Mesenchymal stem cell (in vitro differentiated cells and primary cell): ENCODE data around the gene GNA12.

ENCODE experiments used
- DNase-seq: peaks from one replicate; pipeline ENCODE4 v3.0.0-alpha.2; 2013
- H2AFZ ChIP-seq: one replicate; pipeline ENCODE4 v1.6.1; 2013; ENCODE audit warnings: low read depth, mild to moderate bottlenecking, control low read depth, inconsistent platforms, low read length, moderate library complexity
- H2AK5ac ChIP-seq: 2 replicates; pipeline ENCODE4 v1.6.1; 2013; ENCODE audit warnings: low read length, moderate library complexity, mild to moderate bottlenecking, inconsistent platforms; ENCODE audit not compliant: severe bottlenecking
- H2BK120ac ChIP-seq: one replicate; pipeline ENCODE4 v1.6.1; 2013; ENCODE audit warnings: low read depth, mild to moderate bottlenecking, inconsistent platforms, low read length, moderate library complexity
- H2BK12ac ChIP-seq, 2 experiments: one replicate each; pipeline ENCODE4 v1.6.1; 2013; ENCODE audit warnings: inconsistent platforms in 2 of 2, low read length in 2 of 2, mild to moderate bottlenecking in 2 of 2, moderate library complexity in 2 of 2, control low read depth in 1 of 2
- H2BK15ac ChIP-seq: one replicate; pipeline ENCODE4 v1.6.1; 2013; ENCODE audit warnings: mild to moderate bottlenecking, low read depth, inconsistent platforms; ENCODE audit not compliant: poor library complexity, severe bottlenecking
- H2BK5ac ChIP-seq: 2 replicates; pipeline ENCODE4 v1.6.1; 2013; ENCODE audit warnings: low read depth, mild to moderate bottlenecking, low read length, control low read depth, inconsistent platforms; ENCODE audit not compliant: poor library complexity, severe bottlenecking
- H3K14ac ChIP-seq, 2 experiments: one replicate each; pipeline ENCODE4 v1.6.1; 2013; ENCODE audit warnings: inconsistent platforms in 2 of 2, low read length in 2 of 2, control low read depth in 1 of 2, mild to moderate bottlenecking in 1 of 2, moderate library complexity in 1 of 2
- H3K18ac ChIP-seq, 2 experiments: one replicate each; pipeline ENCODE4 v1.6.1; 2013; ENCODE audit warnings: inconsistent platforms in 2 of 2, low read length in 2 of 2, control low read depth in 1 of 2, low read depth in 1 of 2, mild to moderate bottlenecking in 1 of 2
- H3K23ac ChIP-seq, 2 experiments: one replicate each; pipeline ENCODE4 v1.6.1; 2013; ENCODE audit warnings: inconsistent platforms in 2 of 2, low read length in 2 of 2, mild to moderate bottlenecking in 2 of 2, moderate library complexity in 2 of 2, control low read depth in 1 of 2
- H3K27ac ChIP-seq: 2 replicates; pipeline ENCODE4 v1.5.1; 2013; ENCODE audit warnings: mild to moderate bottlenecking, moderate library complexity, low read length, control low read depth, inconsistent platforms; ENCODE audit not compliant: poor library complexity, severe bottlenecking
- H3K27me3 ChIP-seq, 2 experiments: 2 replicates each; pipeline versions ENCODE4 v1.6.1 to v1.7.0; 2013; ENCODE audit warnings: low read length in 2 of 2, mild to moderate bottlenecking in 2 of 2, moderate library complexity in 2 of 2, control low read depth in 1 of 2, inconsistent platforms in 1 of 2; ENCODE audit not compliant: control insufficient read depth in 1 of 2, insufficient read depth in 1 of 2
- H3K36me3 ChIP-seq, 2 experiments: 2 replicates each; pipeline versions ENCODE4 v1.6.1 to v1.7.0; 2013; ENCODE audit warnings: low read length in 2 of 2, control low read depth in 1 of 2, inconsistent platforms in 1 of 2, low read depth in 1 of 2, mild to moderate bottlenecking in 1 of 2; ENCODE audit not compliant: insufficient read depth in 2 of 2, control insufficient read depth in 1 of 2
- H3K4ac ChIP-seq, 2 experiments: one replicate each; pipeline ENCODE4 v1.6.1; 2013; ENCODE audit warnings: inconsistent platforms in 2 of 2, low read length in 2 of 2, mild to moderate bottlenecking in 2 of 2, moderate library complexity in 2 of 2, control low read depth in 1 of 2, low read depth in 1 of 2
- H3K4me1 ChIP-seq: 2 replicates; pipeline ENCODE4 v1.6.1; 2013; ENCODE audit warnings: low read depth, low read length, control low read depth; ENCODE audit not compliant: control insufficient read depth, insufficient read depth
- H3K4me2 ChIP-seq: 2 replicates; pipeline ENCODE4 v1.6.1; 2013; ENCODE audit warnings: low read length, mild to moderate bottlenecking, inconsistent platforms; ENCODE audit not compliant: poor library complexity, severe bottlenecking
- H3K4me3 ChIP-seq, 2 experiments: 2 replicates each; pipeline versions ENCODE4 v1.5.1 to v1.7.0; 2013; ENCODE audit warnings: low read length in 2 of 2, mild to moderate bottlenecking in 2 of 2, control low read depth in 1 of 2, low read depth in 1 of 2; ENCODE audit not compliant: insufficient read depth in 1 of 2
- H3K79me1 ChIP-seq: replicated peaks from 2 replicates; pipeline ENCODE4 v1.6.1; 2013; ENCODE audit warnings: mild to moderate bottlenecking, control low read depth, low read length, inconsistent platforms; ENCODE audit not compliant: poor library complexity, severe bottlenecking
- H3K9ac ChIP-seq: 2 replicates; pipeline ENCODE4 v1.7.0; 2013; ENCODE audit warnings: mild to moderate bottlenecking, low read length, moderate library complexity
- H3K9me3 ChIP-seq: 2 replicates; pipeline ENCODE4 v1.7.0; 2013; ENCODE audit warnings: mild to moderate bottlenecking, low read length; ENCODE audit not compliant: control insufficient read depth
- H4K8ac ChIP-seq: one replicate; pipeline ENCODE4 v1.6.1; 2013; ENCODE audit warnings: inconsistent platforms, mild to moderate bottlenecking, low read length, moderate library complexity
- H4K91ac ChIP-seq: one replicate; pipeline ENCODE4 v1.6.1; 2013; ENCODE audit warnings: mild to moderate bottlenecking, low read length, inconsistent platforms
- WGBS: methylation state at CpG from one replicate; pipeline ENCODE4 v1.1.7; 2013; ENCODE audit warnings: mixed read lengths; 5-methylcytosine and 5-hydroxymethylcytosine counted together

The GNA12 gene

DNA sequence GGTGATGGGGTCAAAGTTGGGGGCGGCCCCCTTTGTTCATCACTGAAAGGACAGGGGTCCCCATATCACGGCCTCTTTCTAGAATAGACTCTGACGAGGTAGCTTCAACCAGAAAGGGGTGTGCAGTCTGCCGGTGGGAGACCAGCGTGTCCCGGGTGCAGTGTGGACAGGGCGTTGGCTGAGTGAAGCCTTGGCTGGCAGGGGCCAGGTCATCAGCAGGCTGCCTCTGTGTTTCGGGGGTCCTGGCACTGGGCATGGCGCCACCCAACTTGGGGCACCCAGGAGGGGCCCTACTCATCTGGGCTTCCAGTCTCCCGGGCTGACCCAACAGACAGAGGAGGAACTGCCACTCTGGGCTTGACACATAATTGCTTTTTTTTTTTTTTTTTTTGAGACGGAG, 159.6 kb downstream of the GNA12 start:
- no peaks in the 10 kb centered on the region for H3K9me3 ChIP-seq
- H3K18ac ChIP-seq: no peak overlapping the region
- H3K4me1 ChIP-seq: peaks cover 25% of the 10 kb centered on the region
- H3K4me3 ChIP-seq: no peak overlapping the region
- H3K9ac ChIP-seq: no peak overlapping the region
- no peak overlapping the region for H3K27ac ChIP-seq
- H2AFZ ChIP-seq: no peak overlapping the region
- no peak overlapping the region for H3K4me2 ChIP-seq
- H2BK120ac ChIP-seq: no peak overlapping the region
- H3K36me3 ChIP-seq: no peaks in the 10 kb centered on the region
- no peaks in the 10 kb centered on the region for H3K79me1 ChIP-seq
- no peak overlapping the region for H3K14ac ChIP-seq
- 93% methylated on average over 10 of the region's 11 CpGs for WGBS
- no peak overlapping the region for H3K23ac ChIP-seq
- no peak overlapping the region for H4K91ac ChIP-seq
- DNase-seq: no peak
- H2BK15ac ChIP-seq: no peak overlapping the region
- H2BK12ac ChIP-seq: no peak overlapping the region
- no peak overlapping the region for H2AK5ac ChIP-seq
- H3K4ac ChIP-seq: no peak overlapping the region
- no peak overlapping the region for H2BK5ac ChIP-seq
- no peak overlapping the region for H4K8ac ChIP-seq
- peaks cover 27 to 50% of the 10 kb centered on the region in 2 experiments for H3K27me3 ChIP-seq

DNA sequence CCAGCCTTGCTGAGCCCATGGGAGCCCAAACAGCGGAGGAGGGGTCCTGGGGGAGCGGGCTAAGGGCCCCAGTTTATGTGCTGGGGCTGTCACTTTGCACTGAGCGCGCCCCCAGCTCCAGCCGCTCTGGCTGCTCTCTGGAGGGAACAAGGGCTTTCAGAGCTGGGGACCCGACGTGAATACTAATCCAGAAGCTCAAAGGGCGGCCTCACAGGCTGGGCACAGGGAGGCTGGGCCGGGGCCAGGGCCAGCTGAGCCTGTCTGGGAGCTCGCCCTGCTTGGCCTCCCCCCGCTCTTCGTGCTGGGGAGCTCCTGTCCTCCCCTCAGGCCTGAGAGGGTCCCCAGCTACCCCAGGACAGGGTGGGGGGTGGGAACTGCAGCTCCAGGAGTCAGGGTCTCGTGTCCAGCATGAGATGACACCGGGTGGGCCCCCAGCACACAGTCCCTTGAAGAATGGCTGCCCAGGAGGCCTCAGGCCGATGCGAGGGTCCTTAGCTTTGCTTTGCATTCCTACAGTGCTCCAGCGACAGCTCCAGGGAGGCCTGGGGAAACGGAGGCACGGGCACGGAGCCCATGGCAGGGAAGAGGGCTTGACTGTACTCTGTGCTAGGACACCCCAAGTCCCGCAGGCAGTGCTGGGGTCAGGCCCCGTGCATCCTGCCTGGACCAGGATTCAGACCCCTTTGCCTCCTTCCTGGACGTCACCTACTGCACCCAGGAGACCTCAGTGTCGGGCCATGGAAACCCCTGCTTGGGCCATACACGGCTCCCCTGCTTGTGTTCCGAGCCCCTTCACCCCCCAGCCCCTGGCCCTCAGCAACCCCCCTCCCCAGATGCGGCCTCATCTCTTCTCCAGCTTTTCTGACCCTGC, 161.9 kb downstream of the GNA12 start:
- Histone ChIP-seq H3K36me3 (no peaks in the 10 kb centered on the region), H3K23ac (no peak overlapping the region), H2BK120ac (no peak overlapping the region), H4K8ac (no peak overlapping the region), H2AK5ac (no peak overlapping the region), H3K4ac (no peak overlapping the region), H3K9me3 (no peaks in the 10 kb centered on the region), H3K18ac (no peak overlapping the region), H3K4me3 (no peak overlapping the region), H2BK12ac (no peak overlapping the region), H2BK15ac (peak overlapping the region; percentile 63), H3K4me2 (no peak overlapping the region), H3K27me3 (peaks cover 9 to 30% of the 10 kb centered on the region in 2 experiments), H2AFZ (no peak overlapping the region), H3K27ac (no peak overlapping the region), H3K79me1 (no peaks in the 10 kb centered on the region), H2BK5ac (no peak overlapping the region), H3K14ac (peak overlapping the region in 1 of 2 experiments; percentile 57), H3K9ac (no peak overlapping the region), H4K91ac (no peak overlapping the region), H3K4me1 (peaks cover 3% of the 10 kb centered on the region)
- no peak for DNase-seq
- 85% methylated on average over 27 of the region's 27 CpGs for WGBS

DNA sequence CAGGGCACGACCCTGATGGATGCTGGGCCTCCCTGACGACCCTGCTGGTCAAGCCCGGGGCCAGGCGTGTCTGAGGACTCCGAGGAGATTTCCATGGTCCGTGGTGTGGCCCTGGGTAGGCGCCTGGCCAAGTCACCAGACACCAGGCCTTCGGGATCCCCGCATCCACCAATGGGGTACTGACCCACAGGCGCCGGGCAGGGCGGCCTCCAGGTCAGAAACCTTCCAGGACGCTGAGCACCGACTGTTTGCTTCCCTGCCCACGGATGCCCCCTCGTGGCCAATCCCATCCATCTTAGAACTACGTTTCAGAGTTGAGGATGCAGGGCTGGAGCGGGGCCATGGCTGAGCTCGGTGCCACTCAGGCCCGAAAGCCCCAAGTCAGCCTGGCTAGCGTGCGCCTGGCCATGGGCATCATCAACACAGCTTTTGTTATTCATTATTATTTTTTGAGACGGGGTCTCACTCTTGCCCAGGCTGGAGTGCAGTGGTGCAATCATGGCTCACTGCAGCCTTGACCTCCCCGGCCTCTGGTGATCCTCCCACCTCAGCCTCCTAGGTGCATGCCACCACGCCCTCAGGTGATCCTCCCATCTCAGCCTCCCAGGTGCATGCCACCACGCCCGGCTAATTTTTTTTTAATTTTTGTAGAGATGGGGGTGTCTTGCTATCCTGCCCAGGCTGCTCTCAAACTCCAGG, 163.2 kb downstream of the GNA12 start:
- H3K27ac ChIP-seq: no peak overlapping the region
- no peak overlapping the region for H2BK12ac ChIP-seq
- H2BK15ac ChIP-seq: no peak overlapping the region
- peaks cover 7 to 26% of the 10 kb centered on the region in 2 experiments for H3K27me3 ChIP-seq
- peak overlapping the region; percentile 4 for H4K8ac ChIP-seq
- H3K4ac ChIP-seq: no peak overlapping the region
- H2AFZ ChIP-seq: no peak overlapping the region
- no peak overlapping the region for H3K9ac ChIP-seq
- no peak overlapping the region for H4K91ac ChIP-seq
- no peaks in the 10 kb centered on the region for H3K36me3 ChIP-seq
- no peaks in the 10 kb centered on the region for H3K9me3 ChIP-seq
- peak overlapping the region; percentile 10 for H2AK5ac ChIP-seq
- no peak overlapping the region for H3K18ac ChIP-seq
- no peak overlapping the region for H2BK5ac ChIP-seq
- H3K4me2 ChIP-seq: no peak overlapping the region
- H3K4me3 ChIP-seq: no peak overlapping the region
- no peak overlapping the region for H2BK120ac ChIP-seq
- peaks cover 3% of the 10 kb centered on the region for H3K4me1 ChIP-seq
- DNase-seq: peak; percentile 72
- H3K14ac ChIP-seq: no peak overlapping the region
- H3K79me1 ChIP-seq: no peaks in the 10 kb centered on the region
- no peak overlapping the region for H3K23ac ChIP-seq
- 25% methylated on average over 25 of the region's 27 CpGs for WGBS

- Histone ChIP-seq H3K4me1 (peaks cover 3% of the 10 kb centered on the region), H3K4me2 (no peak overlapping the region), H3K23ac (no peak overlapping the region), H2BK15ac (no peak overlapping the region), H3K27me3 (peaks cover 5 to 23% of the 10 kb centered on the region in 2 experiments), H3K18ac (no peak overlapping the region), H2AK5ac (no peak overlapping the region), H3K9me3 (peaks cover 4% of the 10 kb centered on the region), H3K4ac (no peak overlapping the region), H2BK12ac (peak overlapping the region in 1 of 2 experiments; percentile 15), H2AFZ (no peak overlapping the region), H4K91ac (no peak overlapping the region), H3K27ac (no peak overlapping the region), H3K79me1 (no peaks in the 10 kb centered on the region), H3K14ac (no peak overlapping the region), H4K8ac (no peak overlapping the region), H2BK5ac (no peak overlapping the region), H3K36me3 (no peaks in the 10 kb centered on the region), H2BK120ac (no peak overlapping the region), H3K4me3 (no peak overlapping the region), H3K9ac (no peak overlapping the region)
- no peak for DNase-seq
- WGBS: 85% methylated on average over 13 of the region's 13 CpGs
These were observed 163.9 kb downstream of the GNA12 start for GRCh38 chr7:2680256-2680655.
